RCC 7860 (cell line): Measurements from ENCODE around the gene TSLP.
A peak's percentile ranks its signal among the peaks of the same experiment; 100 is the strongest.

Experiments
- DNase-seq: peaks from one replicate; pipeline ENCODE4 v3.0.0-alpha.2; 2015; ENCODE audit warnings: low spot score
- FAIRE-seq: peaks from 2 replicates; lab custom pipeline; 2012; peaks lifted over from hg19 to GRCh38; lab: Jason Lieb, UNC

The TSLP gene

DNA sequence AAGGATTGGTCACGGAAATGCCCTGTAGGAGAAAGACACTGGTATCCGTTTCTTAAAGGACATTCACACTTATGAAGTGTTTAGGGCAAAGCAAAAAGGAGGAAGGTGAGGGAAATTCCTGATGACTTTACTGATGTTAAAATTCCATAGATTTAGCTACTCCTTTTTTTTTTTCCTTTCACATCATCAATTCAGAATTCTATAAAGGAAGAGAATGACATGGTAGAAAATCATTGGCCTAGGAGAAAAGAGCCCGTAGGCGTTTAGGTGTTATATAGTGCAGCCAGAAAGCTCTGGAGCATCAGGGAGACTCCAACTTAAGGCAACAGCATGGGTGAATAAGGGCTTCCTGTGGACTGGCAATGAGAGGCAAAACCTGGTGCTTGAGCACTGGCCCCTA is at the start of gene TSLP:
TSLP (plus strand) TSS at position 301 of the 400 bp plus-strand sequence. CDS start 178 bp downstream, outside the sequence.
- DNase-seq: no peak
- FAIRE-seq: no peak

DNA sequence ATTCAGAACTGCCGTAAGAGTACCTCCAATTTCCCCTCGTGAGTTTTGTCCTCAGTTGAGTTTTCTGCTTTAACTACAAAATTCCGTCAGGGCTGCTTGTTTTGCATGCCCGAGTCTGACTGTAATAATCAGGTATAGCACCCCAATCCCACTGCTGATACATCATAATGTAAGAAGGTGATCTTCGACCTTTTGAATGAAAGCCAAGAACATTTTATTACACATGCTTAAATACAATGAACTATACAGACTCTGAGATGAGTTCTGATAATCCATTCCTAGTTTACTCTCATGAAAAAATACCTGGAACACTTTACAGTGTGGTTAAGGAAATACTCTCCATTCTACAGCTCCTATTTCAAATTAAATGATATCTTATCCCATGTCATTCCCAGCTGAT is 49.2 kb upstream of the TSLP start:
- no peak for FAIRE-seq
- DNase-seq: no peak

DNA sequence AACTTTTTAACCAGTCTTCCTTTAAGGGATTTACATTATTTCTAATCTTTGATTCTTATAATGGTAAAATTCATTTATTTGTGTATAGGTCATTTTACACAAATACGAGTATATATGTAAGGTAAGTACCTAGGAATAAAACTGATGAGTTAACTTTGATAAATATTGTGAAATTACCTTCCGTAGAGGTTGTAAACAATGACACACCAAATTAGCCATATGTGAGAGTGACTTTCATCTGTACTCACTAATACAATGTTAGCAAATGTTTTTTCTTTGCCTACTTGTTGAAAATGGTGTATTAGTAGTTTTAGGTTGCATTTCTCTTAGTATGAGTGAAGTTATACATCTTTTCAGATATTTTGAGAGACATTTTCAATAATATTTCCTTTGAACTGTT is 42.6 kb upstream of the TSLP start:
- DNase-seq (no peak), FAIRE-seq (no peak)

GRCh38 chr5:111043712-111044506 is 27.6 kb upstream of the TSLP start:
- FAIRE-seq (no peak), DNase-seq (no peak)

- FAIRE-seq (no peak), DNase-seq (no peak)
Measured at GRCh38 chr5:111058064-111058463, 13.4 kb upstream of the TSLP start.

- DNase-seq (no peak), FAIRE-seq (no peak)
Measured at GRCh38 chr5:111060169-111060568, 11.3 kb upstream of the TSLP start.

DNA sequence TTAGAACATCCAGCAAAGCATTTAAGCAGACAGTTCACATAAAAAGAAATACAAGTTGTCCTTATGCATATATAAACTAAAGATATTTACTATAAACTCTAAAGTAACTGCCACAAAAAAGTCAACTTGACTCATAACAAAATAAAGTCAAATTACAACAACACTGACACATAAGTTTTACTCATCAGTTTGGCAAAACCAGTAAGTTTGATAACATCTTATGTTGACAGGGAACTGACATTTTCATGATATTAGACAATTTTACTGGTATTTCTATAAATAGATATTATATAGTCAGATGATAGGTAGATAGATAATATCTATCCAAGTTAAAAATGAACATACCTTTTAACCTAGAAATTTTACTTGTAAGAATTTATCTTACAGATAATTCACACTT is 9.9 kb upstream of the TSLP start:
- FAIRE-seq: no peak

DNA sequence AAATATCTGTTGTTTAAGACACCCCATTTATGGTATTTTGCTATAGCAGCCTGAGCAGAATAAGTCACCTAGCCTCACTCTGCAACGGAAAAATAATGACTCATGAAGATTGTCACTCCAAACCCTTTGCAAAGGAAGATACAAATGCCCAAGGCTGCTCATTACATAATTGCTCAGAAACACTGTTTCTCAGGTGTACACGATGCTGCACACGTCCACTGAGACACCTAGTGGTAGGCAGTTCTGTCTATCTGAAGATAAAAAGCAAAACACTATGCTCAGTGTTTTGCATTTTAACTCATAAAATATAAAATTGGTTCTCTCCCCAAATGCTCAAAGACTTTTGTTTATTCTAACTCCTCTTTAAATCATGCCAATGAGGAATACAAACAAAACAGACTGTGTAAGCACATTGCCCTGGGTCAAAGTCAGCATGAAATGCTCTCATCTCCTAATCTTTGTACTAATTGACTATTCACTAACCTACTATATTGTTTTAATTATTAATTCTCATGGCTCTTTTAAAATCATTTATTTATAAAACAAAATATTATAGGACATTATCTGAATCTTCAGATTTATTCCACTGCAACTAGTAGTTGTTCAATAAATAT is 7.7 kb upstream of the TSLP start:
- FAIRE-seq (no peak), DNase-seq (no peak)

More for the DNA sequence above, 9.9 kb upstream of the TSLP start:
- no peak for DNase-seq

DNA sequence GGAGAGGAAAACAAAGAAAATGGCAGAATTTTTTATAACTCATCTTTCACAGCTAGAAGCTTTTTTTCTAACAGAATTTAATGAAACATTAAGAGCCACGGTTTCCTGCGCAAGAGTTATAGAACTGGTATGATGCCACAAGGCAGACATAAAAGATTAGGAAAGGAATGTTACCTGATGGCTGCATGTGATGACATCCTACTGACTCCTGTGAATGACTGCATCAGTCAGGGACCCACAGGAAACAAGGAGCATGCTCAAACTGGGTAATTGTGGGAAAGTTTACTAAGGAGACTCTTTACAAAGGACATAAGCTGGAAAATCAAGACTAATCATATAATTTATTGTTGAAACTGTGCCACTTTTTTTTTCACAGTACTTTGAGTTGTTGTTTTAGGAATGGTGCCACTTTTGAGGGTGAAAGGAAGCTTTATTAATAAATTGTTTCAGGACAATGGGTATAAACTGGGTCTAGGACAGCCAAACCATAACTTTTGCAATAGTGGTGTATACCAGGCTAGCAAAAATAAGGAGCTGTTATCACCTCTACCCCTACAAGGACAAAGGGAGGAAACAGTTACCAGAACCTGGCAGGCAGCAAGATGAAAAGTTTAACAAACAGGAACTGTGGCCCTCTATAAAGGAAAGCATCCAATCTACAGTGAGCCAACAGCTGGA is 5.1 kb upstream of the TSLP start:
- FAIRE-seq: no peak

GRCh38 chr5:111068213-111068612 is 3.3 kb upstream of the TSLP start:
- FAIRE-seq (no peak), DNase-seq (no peak)

More for the DNA sequence above, 5.1 kb upstream of the TSLP start:
- DNase-seq: no peak

GRCh38 chr5:111069839-111070238 is 1.7 kb upstream of the TSLP start:
- FAIRE-seq: no peak

DNA sequence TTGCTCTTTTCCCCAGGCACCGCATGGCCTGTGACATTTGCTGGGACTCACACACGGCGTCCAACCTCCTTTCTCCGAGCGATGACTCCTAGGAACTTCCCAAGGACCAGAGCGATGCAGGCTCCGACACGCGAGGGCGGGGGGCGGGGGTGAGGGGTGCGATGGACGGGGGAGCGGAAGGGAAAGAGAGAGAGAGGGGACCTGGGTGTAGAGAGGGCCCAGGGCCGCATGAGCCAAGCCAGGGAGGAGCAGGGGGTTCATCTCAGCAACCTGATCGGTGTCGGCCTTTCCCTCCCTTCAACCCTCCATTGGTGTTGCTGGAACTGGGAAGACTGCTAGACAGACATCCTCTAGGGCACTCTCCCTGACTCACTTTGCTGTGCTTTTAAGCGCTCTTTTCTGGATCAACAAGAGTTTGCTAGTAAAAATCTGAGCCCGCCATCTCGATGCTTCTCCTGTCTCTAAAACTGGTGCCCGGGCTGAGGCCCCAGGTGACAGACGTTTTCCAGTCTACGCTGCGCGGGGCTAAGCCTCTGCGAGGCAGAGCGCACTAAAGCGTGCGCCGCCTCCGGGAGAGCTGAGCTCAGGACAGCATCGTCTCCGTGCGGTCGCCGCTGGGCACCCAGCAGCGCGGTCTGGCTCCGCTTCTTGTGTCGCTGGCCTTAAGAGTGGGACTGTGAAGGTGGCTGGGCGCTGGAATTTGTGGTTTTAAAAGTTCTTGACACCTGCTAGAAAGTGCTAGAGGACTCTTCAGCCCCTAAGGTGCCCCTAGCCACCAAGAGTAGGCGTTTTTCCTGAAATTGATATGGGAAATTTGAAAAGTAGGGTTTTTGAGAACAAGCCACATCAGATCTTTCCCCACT is 1.0 kb upstream of the TSLP start:
- FAIRE-seq (no peak), DNase-seq (no peak)

More at GRCh38 chr5:111069839-111070238, 1.7 kb upstream of the TSLP start:
- DNase-seq: no peak

DNA sequence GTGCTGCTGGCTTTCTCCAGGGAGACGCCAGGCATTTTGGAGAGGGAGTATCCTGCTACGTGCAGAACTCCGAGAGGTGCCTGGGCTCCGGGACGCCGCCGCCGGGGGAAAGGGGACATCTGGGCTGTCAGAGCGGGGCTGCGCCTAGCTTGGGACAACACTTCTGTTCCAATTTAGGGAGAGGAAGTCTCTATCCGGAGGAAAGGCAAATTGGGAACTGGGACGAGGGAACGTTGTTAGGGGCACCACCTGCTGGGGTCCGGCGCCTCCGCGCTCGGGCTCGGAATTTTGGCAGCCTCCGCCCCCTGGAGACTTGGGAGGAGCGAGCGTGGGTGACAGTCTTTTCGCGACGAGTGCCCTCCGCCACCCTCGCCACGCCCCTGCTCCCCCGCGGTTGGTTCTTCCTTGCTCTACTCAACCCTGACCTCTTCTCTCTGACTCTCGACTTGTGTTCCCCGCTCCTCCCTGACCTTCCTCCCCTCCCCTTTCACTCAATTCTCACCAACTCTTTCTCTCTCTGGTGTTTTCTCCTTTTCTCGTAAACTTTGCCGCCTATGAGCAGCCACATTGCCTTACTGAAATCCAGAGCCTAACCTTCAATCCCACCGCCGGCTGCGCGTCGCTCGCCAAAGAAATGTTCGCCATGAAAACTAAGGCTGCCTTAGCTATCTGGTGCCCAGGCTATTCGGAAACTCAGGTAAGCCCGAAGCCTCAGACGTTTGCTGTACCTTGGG is 1.6 kb downstream of the TSLP start:
- FAIRE-seq (no peak), DNase-seq (peak; percentile 17)

- no peak for FAIRE-seq
- DNase-seq: no peak
Measured at GRCh38 chr5:111074244-111074643, 2.7 kb downstream of the TSLP start.

- DNase-seq (no peak), FAIRE-seq (no peak)
Measured at GRCh38 chr5:111075520-111075919, 4.0 kb downstream of the TSLP start.

DNA sequence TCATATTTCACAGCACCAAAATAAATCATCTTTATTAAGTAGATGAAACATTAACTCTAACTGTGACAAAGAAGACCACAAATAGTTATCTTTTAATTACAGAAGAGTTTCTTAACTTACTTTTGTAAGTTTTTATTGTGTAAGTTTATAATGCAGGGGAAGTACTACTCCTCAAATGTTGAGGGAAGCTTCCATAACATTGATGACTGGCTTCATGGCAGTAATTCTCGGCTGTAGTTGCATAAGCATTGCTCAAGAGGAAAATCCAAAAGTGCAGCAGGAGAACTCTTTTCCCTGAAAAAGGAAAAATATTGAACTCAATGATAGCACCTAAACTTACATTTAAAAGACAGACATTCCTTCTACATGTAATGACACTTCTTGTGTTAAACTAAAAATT is 4.6 kb downstream of the TSLP start:
- no peak for FAIRE-seq
- DNase-seq: no peak

DNA sequence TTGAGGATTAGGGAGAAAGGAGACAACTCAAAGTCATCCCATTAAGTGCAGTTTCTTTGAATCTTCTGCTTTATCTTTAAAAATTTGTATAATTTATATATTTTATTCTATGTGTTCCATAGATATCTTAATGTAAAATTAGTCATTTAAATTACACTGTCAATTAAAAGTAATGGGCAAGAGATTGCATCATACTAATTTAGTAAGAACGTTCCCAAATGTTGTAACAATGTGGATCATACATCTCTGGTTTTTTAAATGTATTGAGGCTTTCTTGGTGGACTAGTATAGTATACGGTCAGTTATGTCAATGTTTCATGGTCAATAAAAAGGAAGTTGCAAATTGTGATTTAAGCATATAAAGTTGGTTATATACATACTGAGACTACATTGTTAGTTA is 6.2 kb downstream of the TSLP start:
- DNase-seq (no peak), FAIRE-seq (no peak)

- DNase-seq (no peak), FAIRE-seq (no peak)
Measured at GRCh38 chr5:111079846-111080245, 8.3 kb downstream of the TSLP start.

DNA sequence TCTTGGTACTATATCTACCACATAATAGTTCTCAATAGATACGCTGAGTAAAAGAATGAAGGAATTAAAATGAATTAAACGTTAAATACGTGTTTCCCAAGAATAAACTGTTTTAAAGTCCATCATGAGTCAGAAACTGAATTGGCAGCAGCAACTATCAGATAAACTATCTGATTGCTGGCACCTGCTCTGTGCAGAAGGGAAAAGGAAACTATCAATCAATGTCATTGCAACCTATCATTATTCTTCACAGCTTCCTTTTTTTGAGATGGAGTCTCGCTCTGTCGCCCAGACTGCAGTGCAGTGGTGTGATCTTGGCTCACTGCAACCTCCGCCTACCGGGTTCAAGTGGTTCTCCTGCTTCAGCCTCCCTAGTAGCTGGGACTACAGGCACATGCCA is 11.8 kb downstream of the TSLP start:
- DNase-seq (no peak), FAIRE-seq (no peak)
